Brain microvascular endothelial cell (primary cell): ENCODE measurements around the gene UGT1A4.

Experiments used
- DNase-seq: peaks from one replicate; pipeline ENCODE4 v3.0.0-alpha.2; 2020
- H3K27ac ChIP-seq: fragments of 250-450 bp; sonication (Bioruptor Pico); 2 replicates; pipeline ENCODE4 v1.5.1; 2020; ENCODE audit warnings: mild to moderate bottlenecking, moderate library complexity
- H3K27me3 ChIP-seq: fragments of 250-450 bp; sonication (Bioruptor Pico); replicated peaks from 2 replicates; pipeline ENCODE4 v1.5.1; 2020; ENCODE audit warnings: mild to moderate bottlenecking
- H3K36me3 ChIP-seq: fragments of 250-450 bp; sonication (Bioruptor Pico); replicated peaks from 2 replicates; pipeline ENCODE4 v1.5.1; 2020; ENCODE audit warnings: mild to moderate bottlenecking
- H3K4me3 ChIP-seq: 2 replicates; pipeline ENCODE4 v1.5.1; 2011; ENCODE audit warnings: low read depth, mild to moderate bottlenecking, control low read depth, low read length, moderate library complexity
- in situ Hi-C: cut with HindIII; loops from 2 replicates; pipeline ENCODE4 v1.10.0; 2017; ENCODE audit warnings: low sequenced_read_pairs, low pct_ligation_motif_present
- TF ChIP-seq, protein P1 (sequence below): IDR thresholded peaks from 2 replicates; pipeline ENCODE4 v1.5.1; 2011; ENCODE audit warnings: low read depth, mild to moderate bottlenecking, moderate library complexity, low read length, control low read depth, inconsistent platforms; ENCODE audit errors: missing control alignments

UGT1A4 gene

GRCh38 chr2:233775414-233775813 is 56.9 kb downstream of the UGT1A4 start:
- no peaks in the 10 kb centered on the region for H3K36me3 ChIP-seq
- no peak overlapping the region for H3K4me3 ChIP-seq
- TF ChIP-seq, protein P1, sequence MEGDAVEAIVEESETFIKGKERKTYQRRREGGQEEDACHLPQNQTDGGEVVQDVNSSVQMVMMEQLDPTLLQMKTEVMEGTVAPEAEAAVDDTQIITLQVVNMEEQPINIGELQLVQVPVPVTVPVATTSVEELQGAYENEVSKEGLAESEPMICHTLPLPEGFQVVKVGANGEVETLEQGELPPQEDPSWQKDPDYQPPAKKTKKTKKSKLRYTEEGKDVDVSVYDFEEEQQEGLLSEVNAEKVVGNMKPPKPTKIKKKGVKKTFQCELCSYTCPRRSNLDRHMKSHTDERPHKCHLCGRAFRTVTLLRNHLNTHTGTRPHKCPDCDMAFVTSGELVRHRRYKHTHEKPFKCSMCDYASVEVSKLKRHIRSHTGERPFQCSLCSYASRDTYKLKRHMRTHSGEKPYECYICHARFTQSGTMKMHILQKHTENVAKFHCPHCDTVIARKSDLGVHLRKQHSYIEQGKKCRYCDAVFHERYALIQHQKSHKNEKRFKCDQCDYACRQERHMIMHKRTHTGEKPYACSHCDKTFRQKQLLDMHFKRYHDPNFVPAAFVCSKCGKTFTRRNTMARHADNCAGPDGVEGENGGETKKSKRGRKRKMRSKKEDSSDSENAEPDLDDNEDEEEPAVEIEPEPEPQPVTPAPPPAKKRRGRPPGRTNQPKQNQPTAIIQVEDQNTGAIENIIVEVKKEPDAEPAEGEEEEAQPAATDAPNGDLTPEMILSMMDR = no peak
- H3K27ac ChIP-seq = no peak overlapping the region
- no peaks in the 10 kb centered on the region for H3K27me3 ChIP-seq
- in situ Hi-C loops = no loop called here
- DNase-seq = no peak

- DNase-seq = no peak
- no peak within 1 kb of the TSS for H3K27ac ChIP-seq
- H3K27me3 ChIP-seq = no peaks in the 10 kb centered on the region
- in situ Hi-C loops = no loop called here
- TF ChIP-seq, protein P1 = no peak
- no peak within 1 kb of the TSS for H3K4me3 ChIP-seq
- no peaks in the 10 kb centered on the region for H3K36me3 ChIP-seq
Observed at GRCh38 chr2:233778030-233778429, 59.5 kb downstream of the UGT1A4 start, which contains the start of gene MROH2A. Gene MROH2A, plus strand, starts transcription at chr2:233778330. Its CDS starts 1,029 bp downstream, at chr2:233779359.

GRCh38 chr2:233779722-233780121 is 61.2 kb downstream of the UGT1A4 start:
- in situ Hi-C loops = no loop called here
- TF ChIP-seq, protein P1 = no peak
- H3K36me3 ChIP-seq = no peaks in the 10 kb centered on the region
- H3K27ac ChIP-seq = no peak overlapping the region
- no peak for DNase-seq
- no peaks in the 10 kb centered on the region for H3K27me3 ChIP-seq
- no peak overlapping the region for H3K4me3 ChIP-seq

- in situ Hi-C loops = no loop called here
- H3K4me3 ChIP-seq = no peak overlapping the region
- H3K27me3 ChIP-seq = no peaks in the 10 kb centered on the region
- DNase-seq = no peak
- TF ChIP-seq, protein P1 = no peak
- H3K27ac ChIP-seq = no peak overlapping the region
- H3K36me3 ChIP-seq = no peaks in the 10 kb centered on the region
Observed at GRCh38 chr2:233780771-233781170, 62.2 kb downstream of the UGT1A4 start.

DNA sequence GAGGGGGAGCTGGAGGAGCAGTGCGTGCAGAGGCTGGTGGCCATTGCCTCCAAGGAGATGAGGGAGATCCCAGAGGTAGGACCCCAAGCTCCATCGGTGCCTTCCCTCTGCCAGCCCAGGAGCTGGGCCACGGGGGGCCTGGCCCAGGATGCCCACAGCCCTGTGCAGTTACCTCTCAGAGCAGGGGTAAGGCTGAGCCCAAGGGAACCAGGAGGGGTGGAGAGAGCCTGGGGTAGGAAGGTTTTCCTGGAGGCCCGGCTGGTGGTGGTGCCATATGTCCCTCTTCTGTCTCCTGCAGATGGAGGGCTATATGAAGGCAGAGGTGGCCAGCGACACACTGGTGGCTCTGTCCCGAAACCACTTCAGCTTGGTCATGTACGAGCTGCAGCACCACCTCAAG is 71.0 kb downstream of the UGT1A4 start:
- in situ Hi-C loops = no loop called here
- no peak overlapping the region for H3K4me3 ChIP-seq
- TF ChIP-seq, protein P1 = no peak
- DNase-seq = no peak
- no peak overlapping the region for H3K27ac ChIP-seq
- H3K36me3 ChIP-seq = no peaks in the 10 kb centered on the region
- no peaks in the 10 kb centered on the region for H3K27me3 ChIP-seq

DNA sequence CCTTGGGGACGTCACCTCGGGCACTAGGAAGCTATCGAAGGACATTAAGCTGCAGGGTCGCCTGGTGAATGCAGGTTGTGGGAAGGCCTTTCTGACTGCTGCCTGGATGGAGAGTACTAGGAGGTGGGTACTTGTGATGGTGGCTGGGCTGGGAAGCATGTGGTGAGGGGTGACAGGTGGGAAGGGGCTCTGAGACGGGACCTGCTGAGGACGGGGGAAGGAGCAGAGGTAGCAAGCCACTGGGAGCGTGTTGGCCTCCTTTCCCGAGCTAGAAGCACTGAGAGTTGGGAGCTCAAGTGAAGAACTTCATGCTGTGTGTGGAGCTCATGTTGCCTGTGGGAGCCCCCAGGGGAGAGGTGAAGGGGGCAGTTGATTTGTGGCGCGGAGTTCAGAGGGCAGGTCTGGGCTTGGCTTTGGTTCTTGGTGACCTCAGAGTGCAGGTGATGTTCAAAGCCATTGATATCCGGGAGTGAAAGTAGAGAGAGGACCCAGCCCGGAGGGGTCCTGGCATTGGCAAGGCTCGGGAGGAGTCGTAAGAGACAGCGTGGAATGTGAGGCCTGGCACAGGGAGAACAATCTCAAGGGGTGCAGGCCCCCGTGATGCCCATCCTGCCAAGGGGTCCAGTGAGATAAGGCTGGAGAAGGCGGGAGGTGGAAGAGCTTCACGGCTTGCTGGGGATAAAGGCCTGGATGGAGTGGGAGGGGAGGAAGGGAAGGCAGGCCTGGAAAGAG is 72.8 kb downstream of the UGT1A4 start:
- in situ Hi-C loops = no loop called here
- TF ChIP-seq, protein P1 = no peak
- no peak overlapping the region for H3K4me3 ChIP-seq
- no peaks in the 10 kb centered on the region for H3K27me3 ChIP-seq
- H3K36me3 ChIP-seq = no peaks in the 10 kb centered on the region
- no peak overlapping the region for H3K27ac ChIP-seq
- no peak for DNase-seq
